ENCODE results near the gene FTO. TPM values are rescaled to one million over a fixed set of nuclear protein-coding genes. Genes with fewer than 3 reads are reported as not detected.

Gene FTO
- total and polyA plus RNA-seq, 2 of the 8 experiments (the other 6 are each of a cell fraction or from before 2014, with no cell fraction given) = 34.5 to 59.8 TPM

DNA sequence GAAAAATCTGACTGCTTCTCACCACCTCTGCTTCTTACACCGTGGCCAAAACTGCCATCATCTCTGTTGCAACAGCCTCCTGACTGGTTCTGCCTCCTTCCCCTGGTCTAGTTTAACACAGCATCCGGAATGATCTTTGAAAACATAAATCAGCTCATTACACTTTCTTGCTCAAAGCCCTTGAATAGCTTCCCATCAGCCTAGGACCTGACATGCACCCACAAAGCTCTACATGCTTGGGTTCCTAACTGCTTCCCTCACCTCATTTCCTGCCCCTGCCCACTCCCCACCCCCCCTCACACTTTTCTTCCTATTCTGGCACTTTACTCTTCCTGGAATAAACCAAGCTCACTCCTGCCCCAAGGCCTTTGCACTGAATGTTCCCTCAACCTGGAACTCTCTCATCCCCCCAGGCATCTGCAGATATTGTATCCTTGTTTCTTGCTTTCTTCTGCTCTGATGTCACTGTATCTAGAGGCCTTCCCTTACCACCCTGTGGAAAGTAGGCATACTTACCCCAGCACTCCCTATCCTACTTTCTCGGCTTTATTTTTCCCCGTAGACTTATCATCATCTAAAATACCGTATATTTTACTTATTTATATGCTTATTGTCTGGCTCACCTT, 112.4 kb downstream of the FTO start:
- no peaks in the 10 kb centered on the region for H3K27me3 ChIP-seq (replicated peaks in 1 of 4; ENCODE audit: control insufficient read depth in 3 of 4, extremely low read depth in 1 of 4, insufficient read depth in 3 of 4, low read length in 3 of 4)
- CTCF ChIA-PET (ENCODE audit: partially characterized antibody) = interaction anchor here (0.9 kb wide), 1 partner anchor 63 kb away, joined by 3 read pairs; no protein-coding TSS in a partner anchor

More for the DNA sequence above, 112.4 kb downstream of the FTO start:
- TF ChIP-seq, protein P1, sequence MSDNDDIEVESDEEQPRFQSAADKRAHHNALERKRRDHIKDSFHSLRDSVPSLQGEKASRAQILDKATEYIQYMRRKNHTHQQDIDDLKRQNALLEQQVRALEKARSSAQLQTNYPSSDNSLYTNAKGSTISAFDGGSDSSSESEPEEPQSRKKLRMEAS (IDR thresholded peaks at IDR 0.05) = no peak
- TF ChIP-seq KDM1A (IDR thresholded peaks at IDR 0.05; ENCODE audit: borderline replicate concordance, low read length) = no peak
- no peak for TF ChIP-seq HDAC2 (IDR thresholded peaks at IDR 0.05; ENCODE audit: borderline replicate concordance in 1 of 2, low read depth in 2 of 2, low read length in 2 of 2)
- no peak for TF ChIP-seq PHF8 (conservative IDR thresholded peaks at IDR 0.05; ENCODE audit: low read depth, low read length)
- TF ChIP-seq SP4 (IDR thresholded peaks at IDR 0.05; ENCODE audit: low read length) = no peak
- TF ChIP-seq SUZ12 (IDR thresholded peaks at IDR 0.05; ENCODE audit: low read length) = no peak
- Histone ChIP-seq H3K23ac (ENCODE audit: insufficient read length) (no peak overlapping the region), H4K5ac (ENCODE audit: insufficient read length, low read depth, low read length) (no peak overlapping the region), H3K9me3 (ENCODE audit: insufficient read depth in 2 of 2, low read depth in 1 of 2, low read length in 1 of 2) (no peaks in the 10 kb centered on the region), H3K23me2 (ENCODE audit: low read depth, low read length) (no peaks in the 10 kb centered on the region), H3K56ac (replicated peaks; ENCODE audit: insufficient read length, low read depth, low read length) (no peak overlapping the region), H3K27ac (ENCODE audit: low read depth, low read length) (no peak overlapping the region), H3K36me3 (ENCODE audit: control insufficient read depth in 2 of 4, insufficient read depth in 4 of 4, low read length in 3 of 4) (no peaks in the 10 kb centered on the region), H2BK12ac (ENCODE audit: low read depth, low read length) (no peak overlapping the region), H3K9ac (replicated peaks in 1 of 4; ENCODE audit: extremely low read depth in 1 of 4, low read depth in 3 of 4, low read length in 3 of 4) (no peak overlapping the region), H3K79me1 (ENCODE audit: low read depth, low read length) (no peaks in the 10 kb centered on the region), H3K18ac (ENCODE audit: extremely low read depth, low read length) (no peak overlapping the region), H2BK5ac (ENCODE audit: low read depth, low read length) (no peak overlapping the region), H2AFZ (ENCODE audit: low read length) (no peak overlapping the region), H2BK120ac (replicated peaks; ENCODE audit: low read depth, low read length) (no peak overlapping the region), H3K4ac (replicated peaks; ENCODE audit: insufficient read length, low read depth, low read length) (no peak overlapping the region), H2BK20ac (ENCODE audit: low read length) (no peak overlapping the region), H3K79me2 (ENCODE audit: control insufficient read depth in 1 of 2, insufficient read depth in 2 of 2, low read length in 2 of 2) (no peaks in the 10 kb centered on the region), H3K14ac (ENCODE audit: insufficient read length) (no peak overlapping the region), H4K8ac (ENCODE audit: extremely low read depth, insufficient read depth, low read length) (no peak overlapping the region), H4K91ac (replicated peaks; ENCODE audit: insufficient read length, low read length) (no peak overlapping the region), H3K4me3 (ENCODE audit: extremely low read depth in 1 of 4, insufficient read depth in 2 of 4, low read depth in 3 of 4, low read length in 4 of 4) (no peak overlapping the region), H2BK15ac (ENCODE audit: low read length) (no peak overlapping the region), H3K4me2 (ENCODE audit: insufficient read depth in 1 of 2, low read depth in 2 of 2, low read length in 2 of 2) (no peak overlapping the region), H4K20me1 (replicated peaks in 1 of 2; ENCODE audit: control insufficient read depth in 1 of 2, insufficient read depth in 2 of 2, low read length in 2 of 2) (no peaks in the 10 kb centered on the region), H2AK5ac (ENCODE audit: low read depth, low read length) (no peak overlapping the region), H3K4me1 (replicated peaks in 1 of 4; ENCODE audit: control insufficient read depth in 3 of 4, insufficient read depth in 4 of 4, low read length in 3 of 4) (no peaks in the 10 kb centered on the region)
- no peak for FAIRE-seq
- WGBS, 2 experiments (ENCODE audit: extremely low coverage in 1 of 2, insufficient coverage in 1 of 2, insufficient read length in 1 of 2, insufficient replicate concordance in 2 of 2, low coverage in 1 of 2, low lambda C conversion rate in 2 of 2, missing lambda C conversion rate in 1 of 2) = 89 to 100% methylated on average over 2 to 5 of the region's 5 CpGs
- no peak for DNase-seq (ENCODE audit: low read depth in 1 of 2, low spot score in 2 of 2)
- POLR2A ChIA-PET (ENCODE audit: partially characterized antibody) = no interaction called here

Data from H1 (cell line).